ENCODE results near the gene ZNF423.

The ZNF423 gene

GRCh38 chr16:49556249-49556605 lies 299.7 kb downstream of the ZNF423 start:
- no peak overlapping the region for H3K27ac ChIP-seq (ENCODE audit: low read depth in 2 of 2, low read length in 2 of 2)
- H3K36me3 ChIP-seq (ENCODE audit: control insufficient read depth in 2 of 2, insufficient read depth in 2 of 2, low read length in 2 of 2), result no peaks in the 10 kb centered on the region
- H3K9me3 ChIP-seq (ENCODE audit: control insufficient read depth in 2 of 2, low read length in 2 of 2), result no peaks in the 10 kb centered on the region
- no peak overlapping the region for H3K9ac ChIP-seq (ENCODE audit: low read depth in 1 of 2, low read length in 2 of 2)
- no peaks in the 10 kb centered on the region for H3K4me1 ChIP-seq (ENCODE audit: control insufficient read depth in 2 of 2, insufficient read depth in 2 of 2, low read length in 2 of 2)
- peaks cover 0 to 2% of the 10 kb centered on the region in 2 donors for H3K27me3 ChIP-seq (ENCODE audit: control insufficient read depth in 2 of 2, insufficient read depth in 2 of 2, low read length in 2 of 2)
- no peak overlapping the region for H3K4me3 ChIP-seq (ENCODE audit: low read length in 2 of 2)

- Histone ChIP-seq H3K4me1 (ENCODE audit: control insufficient read depth in 2 of 2, insufficient read depth in 2 of 2, low read length in 2 of 2) (no peaks in the 10 kb centered on the region), H3K9ac (ENCODE audit: low read depth in 1 of 2, low read length in 2 of 2) (no peak overlapping the region), H3K27me3 (ENCODE audit: control insufficient read depth in 2 of 2, insufficient read depth in 2 of 2, low read length in 2 of 2) (peaks cover 0 to 2% of the 10 kb centered on the region in 2 donors), H3K27ac (ENCODE audit: low read depth in 2 of 2, low read length in 2 of 2) (no peak overlapping the region), H3K9me3 (ENCODE audit: control insufficient read depth in 2 of 2, low read length in 2 of 2) (no peaks in the 10 kb centered on the region), H3K4me3 (ENCODE audit: low read length in 2 of 2) (no peak overlapping the region), H3K36me3 (ENCODE audit: control insufficient read depth in 2 of 2, insufficient read depth in 2 of 2, low read length in 2 of 2) (no peaks in the 10 kb centered on the region)
Observed at GRCh38 chr16:49554681-49555080, 301.2 kb downstream of the ZNF423 start.

GRCh38 chr16:49552313-49552928 lies 303.5 kb downstream of the ZNF423 start:
- Histone ChIP-seq H3K4me3 (ENCODE audit: low read length in 2 of 2) (no peak overlapping the region), H3K27me3 (ENCODE audit: control insufficient read depth in 2 of 2, insufficient read depth in 2 of 2, low read length in 2 of 2) (peaks cover 0 to 2% of the 10 kb centered on the region in 2 donors), H3K36me3 (ENCODE audit: control insufficient read depth in 2 of 2, insufficient read depth in 2 of 2, low read length in 2 of 2) (no peaks in the 10 kb centered on the region)

GRCh38 chr16:49550666-49551065 lies 305.2 kb downstream of the ZNF423 start:
- no peak overlapping the region for H3K27ac ChIP-seq (ENCODE audit: low read depth in 2 of 2, low read length in 2 of 2)
- H3K9me3 ChIP-seq (ENCODE audit: control insufficient read depth in 2 of 2, low read length in 2 of 2), result no peaks in the 10 kb centered on the region
- peaks cover 0 to 2% of the 10 kb centered on the region in 2 donors for H3K27me3 ChIP-seq (ENCODE audit: control insufficient read depth in 2 of 2, insufficient read depth in 2 of 2, low read length in 2 of 2)
- no peak overlapping the region for H3K9ac ChIP-seq (ENCODE audit: low read depth in 1 of 2, low read length in 2 of 2)
- no peaks in the 10 kb centered on the region for H3K36me3 ChIP-seq (ENCODE audit: control insufficient read depth in 2 of 2, insufficient read depth in 2 of 2, low read length in 2 of 2)
- H3K4me3 ChIP-seq (ENCODE audit: low read length in 2 of 2), result no peak overlapping the region
- H3K4me1 ChIP-seq (ENCODE audit: control insufficient read depth in 2 of 2, insufficient read depth in 2 of 2, low read length in 2 of 2), result no peaks in the 10 kb centered on the region

More at GRCh38 chr16:49552313-49552928, 303.5 kb downstream of the ZNF423 start:
- H3K27ac ChIP-seq (ENCODE audit: low read depth in 2 of 2, low read length in 2 of 2), result no peak overlapping the region
- H3K4me1 ChIP-seq (ENCODE audit: control insufficient read depth in 2 of 2, insufficient read depth in 2 of 2, low read length in 2 of 2), result no peaks in the 10 kb centered on the region
- H3K9ac ChIP-seq (ENCODE audit: low read depth in 1 of 2, low read length in 2 of 2), result no peak overlapping the region
- no peaks in the 10 kb centered on the region for H3K9me3 ChIP-seq (ENCODE audit: control insufficient read depth in 2 of 2, low read length in 2 of 2)

- H3K9ac ChIP-seq (ENCODE audit: low read depth in 1 of 2, low read length in 2 of 2), result no peak overlapping the region
- peaks cover 0 to 2% of the 10 kb centered on the region in 2 donors for H3K27me3 ChIP-seq (ENCODE audit: control insufficient read depth in 2 of 2, insufficient read depth in 2 of 2, low read length in 2 of 2)
- H3K4me3 ChIP-seq (ENCODE audit: low read length in 2 of 2), result no peak overlapping the region
- no peak overlapping the region for H3K27ac ChIP-seq (ENCODE audit: low read depth in 2 of 2, low read length in 2 of 2)
- no peaks in the 10 kb centered on the region for H3K9me3 ChIP-seq (ENCODE audit: control insufficient read depth in 2 of 2, low read length in 2 of 2)
- no peaks in the 10 kb centered on the region for H3K4me1 ChIP-seq (ENCODE audit: control insufficient read depth in 2 of 2, insufficient read depth in 2 of 2, low read length in 2 of 2)
- H3K36me3 ChIP-seq (ENCODE audit: control insufficient read depth in 2 of 2, insufficient read depth in 2 of 2, low read length in 2 of 2), result no peaks in the 10 kb centered on the region
Observed at GRCh38 chr16:49550140-49550539, 305.8 kb downstream of the ZNF423 start.

- Histone ChIP-seq H3K4me3 (ENCODE audit: low read length in 2 of 2) (no peak overlapping the region), H3K27ac (ENCODE audit: low read depth in 2 of 2, low read length in 2 of 2) (no peak overlapping the region), H3K4me1 (ENCODE audit: control insufficient read depth in 2 of 2, insufficient read depth in 2 of 2, low read length in 2 of 2) (no peaks in the 10 kb centered on the region), H3K9ac (ENCODE audit: low read depth in 1 of 2, low read length in 2 of 2) (no peak overlapping the region), H3K36me3 (ENCODE audit: control insufficient read depth in 2 of 2, insufficient read depth in 2 of 2, low read length in 2 of 2) (no peaks in the 10 kb centered on the region), H3K27me3 (ENCODE audit: control insufficient read depth in 2 of 2, insufficient read depth in 2 of 2, low read length in 2 of 2) (no peaks in the 10 kb centered on the region), H3K9me3 (ENCODE audit: control insufficient read depth in 2 of 2, low read length in 2 of 2) (no peaks in the 10 kb centered on the region)
Observed at GRCh38 chr16:49548325-49548970, 307.5 kb downstream of the ZNF423 start.

GRCh38 chr16:49547448-49547847 lies 308.5 kb downstream of the ZNF423 start:
- no peaks in the 10 kb centered on the region for H3K27me3 ChIP-seq (ENCODE audit: control insufficient read depth in 2 of 2, insufficient read depth in 2 of 2, low read length in 2 of 2)

GRCh38 chr16:49546735-49547134 lies 309.2 kb downstream of the ZNF423 start:
- Histone ChIP-seq H3K27ac (ENCODE audit: low read depth in 2 of 2, low read length in 2 of 2) (no peak overlapping the region), H3K4me3 (ENCODE audit: low read length in 2 of 2) (no peak overlapping the region), H3K9ac (ENCODE audit: low read depth in 1 of 2, low read length in 2 of 2) (no peak overlapping the region), H3K36me3 (ENCODE audit: control insufficient read depth in 2 of 2, insufficient read depth in 2 of 2, low read length in 2 of 2) (no peaks in the 10 kb centered on the region), H3K9me3 (ENCODE audit: control insufficient read depth in 2 of 2, low read length in 2 of 2) (no peaks in the 10 kb centered on the region), H3K4me1 (ENCODE audit: control insufficient read depth in 2 of 2, insufficient read depth in 2 of 2, low read length in 2 of 2) (peaks cover 0 to 3% of the 10 kb centered on the region in 2 donors), H3K27me3 (ENCODE audit: control insufficient read depth in 2 of 2, insufficient read depth in 2 of 2, low read length in 2 of 2) (no peaks in the 10 kb centered on the region)

More at GRCh38 chr16:49547448-49547847, 308.5 kb downstream of the ZNF423 start:
- H3K4me3 ChIP-seq (ENCODE audit: low read length in 2 of 2), result no peak overlapping the region
- H3K36me3 ChIP-seq (ENCODE audit: control insufficient read depth in 2 of 2, insufficient read depth in 2 of 2, low read length in 2 of 2), result no peaks in the 10 kb centered on the region
- no peak overlapping the region for H3K9ac ChIP-seq (ENCODE audit: low read depth in 1 of 2, low read length in 2 of 2)
- H3K9me3 ChIP-seq (ENCODE audit: control insufficient read depth in 2 of 2, low read length in 2 of 2), result no peaks in the 10 kb centered on the region
- no peak overlapping the region for H3K27ac ChIP-seq (ENCODE audit: low read depth in 2 of 2, low read length in 2 of 2)
- peaks cover 0 to 1% of the 10 kb centered on the region in 2 donors for H3K4me1 ChIP-seq (ENCODE audit: control insufficient read depth in 2 of 2, insufficient read depth in 2 of 2, low read length in 2 of 2)

- Histone ChIP-seq H3K9ac (ENCODE audit: low read depth in 1 of 2, low read length in 2 of 2) (no peak overlapping the region), H3K9me3 (ENCODE audit: control insufficient read depth in 2 of 2, low read length in 2 of 2) (no peaks in the 10 kb centered on the region), H3K27me3 (ENCODE audit: control insufficient read depth in 2 of 2, insufficient read depth in 2 of 2, low read length in 2 of 2) (no peaks in the 10 kb centered on the region), H3K36me3 (ENCODE audit: control insufficient read depth in 2 of 2, insufficient read depth in 2 of 2, low read length in 2 of 2) (no peaks in the 10 kb centered on the region), H3K4me1 (ENCODE audit: control insufficient read depth in 2 of 2, insufficient read depth in 2 of 2, low read length in 2 of 2) (peaks cover 0 to 3% of the 10 kb centered on the region in 2 donors), H3K27ac (ENCODE audit: low read depth in 2 of 2, low read length in 2 of 2) (no peak overlapping the region), H3K4me3 (ENCODE audit: low read length in 2 of 2) (no peak overlapping the region)
Observed at GRCh38 chr16:49545741-49546448, 310.0 kb downstream of the ZNF423 start.

- H3K27me3 ChIP-seq (ENCODE audit: control insufficient read depth in 2 of 2, insufficient read depth in 2 of 2, low read length in 2 of 2), result no peaks in the 10 kb centered on the region
Observed at GRCh38 chr16:49545243-49545642, 310.7 kb downstream of the ZNF423 start.

More at GRCh38 chr16:49545243-49545642, 310.7 kb downstream of the ZNF423 start:
- Histone ChIP-seq H3K36me3 (ENCODE audit: control insufficient read depth in 2 of 2, insufficient read depth in 2 of 2, low read length in 2 of 2) (no peaks in the 10 kb centered on the region), H3K9ac (ENCODE audit: low read depth in 1 of 2, low read length in 2 of 2) (no peak overlapping the region), H3K9me3 (ENCODE audit: control insufficient read depth in 2 of 2, low read length in 2 of 2) (no peaks in the 10 kb centered on the region), H3K27ac (ENCODE audit: low read depth in 2 of 2, low read length in 2 of 2) (no peak overlapping the region), H3K4me1 (ENCODE audit: control insufficient read depth in 2 of 2, insufficient read depth in 2 of 2, low read length in 2 of 2) (peaks cover 0 to 3% of the 10 kb centered on the region in 2 donors), H3K4me3 (ENCODE audit: low read length in 2 of 2) (no peak overlapping the region)
